A673 (cell line): Measurements from ENCODE around the gene UGT1A8. TPM values are rescaled to one million over a fixed set of nuclear protein-coding genes. Genes with fewer than 3 reads are reported as not detected.

Experiments used
- BruUV-seq: library from RNA; stranded (reverse); fragments of 400-500 nt; replicated peaks from 2 replicates; lab custom pipeline; 2021; lab: Mats Ljungman, UMichigan
- CTCF ChIA-PET: fragments of 300-600 bp; sonication (Branson Sonifier 250); formaldehyde crosslinking; loops from one replicate; lab custom pipeline; 2022; ENCODE audit warnings: antibody characterized with exemption; lab: Charles Lee
- POLR2A ChIA-PET: fragments of 300-600 bp; sonication (Branson Sonifier 250); formaldehyde crosslinking; loops from one replicate; lab custom pipeline; 2022; ENCODE audit warnings: antibody characterized with exemption; ENCODE audit not compliant: low non-redundant PET; lab: Charles Lee
- DNase-seq: peaks from one replicate; pipeline ENCODE4 v3.0.0-alpha.2; 2015; ENCODE audit warnings: low spot score
- H3K27ac ChIP-seq: fragments of 200-600 bp; sonication (generic); 2 replicates; pipeline ENCODE4 v1.5.1; 2016; ENCODE audit warnings: mixed run types, low read depth, mild to moderate bottlenecking, mixed read lengths, antibody characterized with exemption, low read length; ENCODE audit not compliant: poor library complexity, severe bottlenecking
- H3K27me3 ChIP-seq: fragments of 200-600 bp; sonication (generic); replicated peaks from 2 replicates; pipeline ENCODE4 v1.6.1; 2017; ENCODE audit warnings: mixed run types, low read depth, mild to moderate bottlenecking, mixed read lengths, antibody characterized with exemption, low read length; ENCODE audit not compliant: insufficient read depth, poor library complexity
- H3K36me3 ChIP-seq: fragments of 200-600 bp; sonication (generic); 2 replicates; pipeline ENCODE4 v1.6.1; 2016; ENCODE audit warnings: mixed run types, mild to moderate bottlenecking, mixed read lengths, antibody characterized with exemption, low read length; ENCODE audit not compliant: insufficient read depth, poor library complexity, severe bottlenecking
- H3K4me1 ChIP-seq: fragments of 200-600 bp; sonication (generic); 2 replicates; pipeline ENCODE4 v1.6.1; 2017; ENCODE audit warnings: mixed run types, mild to moderate bottlenecking, mixed read lengths, antibody characterized with exemption, low read length; ENCODE audit not compliant: insufficient read depth, poor library complexity, severe bottlenecking
- H3K4me3 ChIP-seq: fragments of 200-600 bp; sonication (generic); 2 replicates; pipeline ENCODE4 v1.5.1; 2016; ENCODE audit warnings: low read depth, mixed run types, mild to moderate bottlenecking, mixed read lengths, low read length; ENCODE audit not compliant: poor library complexity, severe bottlenecking
- H3K9me3 ChIP-seq: fragments of 200-600 bp; sonication (generic); 2 replicates; pipeline ENCODE4 v1.6.1; 2016; ENCODE audit warnings: mixed run types, low read depth, mild to moderate bottlenecking, mixed read lengths, antibody characterized with exemption, low read length; ENCODE audit not compliant: poor library complexity, severe bottlenecking
- CTCF ChIP-seq: fragments of 300-800, 200-600 bp; sonication (generic); conservative IDR thresholded peaks from 2 replicates; pipeline ENCODE4 v1.5.1; 2017; ENCODE audit warnings: low read depth, mild to moderate bottlenecking, antibody characterized with exemption, low read length, moderate library complexity, mixed read lengths
- EZH2 ChIP-seq: fragments of 200-600 bp; sonication (generic); IDR thresholded peaks from 2 replicates; pipeline ENCODE4 v1.6.1; 2017; ENCODE audit warnings: borderline replicate concordance, low read depth, mild to moderate bottlenecking, mixed read lengths, antibody characterized with exemption, low read length; ENCODE audit not compliant: poor library complexity, severe bottlenecking
- intact Hi-C: fragments of 100-400 bp; cut with micrococcal nuclease; formaldehyde crosslinking; loops from one replicate; pipeline ENCODE4 v1.10.0; 2022; ENCODE audit not compliant: unreplicated experiment
- total RNA-seq: library from RNA; stranded (reverse); gene quantifications from 2 replicates; pipeline ENCODE4 v1.2.3, GENCODE V29; 2021

The UGT1A8 gene
- total RNA-seq, 1 experiment from 2014 or later: not detected

GRCh38 chr2:233686928-233687327 lies 69.5 kb downstream of the UGT1A8 start:
- Histone ChIP-seq H3K4me3 (no peak overlapping the region), H3K36me3 (no peaks in the 10 kb centered on the region), H3K4me1 (no peaks in the 10 kb centered on the region), H3K9me3 (no peaks in the 10 kb centered on the region), H3K27ac (no peak overlapping the region), H3K27me3 (no peaks in the 10 kb centered on the region)
- DNase-seq: no peak
- no TSS peak for BruUV-seq
- intact Hi-C loops: no loop called here
- ChIA-PET POLR2A (no interaction called here), CTCF (no interaction called here)
- TF ChIP-seq EZH2: no peak
- TF ChIP-seq CTCF: no peak

GRCh38 chr2:233688341-233688740 lies 70.9 kb downstream of the UGT1A8 start:
- DNase-seq: no peak
- Histone ChIP-seq H3K27me3 (no peaks in the 10 kb centered on the region), H3K9me3 (no peaks in the 10 kb centered on the region), H3K27ac (no peak overlapping the region), H3K4me3 (no peak overlapping the region), H3K4me1 (no peaks in the 10 kb centered on the region), H3K36me3 (no peaks in the 10 kb centered on the region)
- intact Hi-C loops: no loop called here
- BruUV-seq: no TSS peak
- ChIA-PET POLR2A (no interaction called here), CTCF (interaction anchor here (0.6 kb wide), 1 partner anchor 486 kb away, joined by 3 read pairs; no protein-coding TSS in a partner anchor)
- TF ChIP-seq CTCF (no peak), EZH2 (no peak)

GRCh38 chr2:233689031-233689430 lies 71.6 kb downstream of the UGT1A8 start:
- BruUV-seq: no TSS peak
- CTCF ChIA-PET: no interaction called here
- POLR2A ChIA-PET: no interaction called here

More at GRCh38 chr2:233689031-233689430, 71.6 kb downstream of the UGT1A8 start:
- H3K4me3 ChIP-seq: no peak overlapping the region
- H3K36me3 ChIP-seq: no peaks in the 10 kb centered on the region
- intact Hi-C loops: no loop called here
- no peaks in the 10 kb centered on the region for H3K4me1 ChIP-seq
- no peak overlapping the region for H3K27ac ChIP-seq
- DNase-seq: no peak
- H3K27me3 ChIP-seq: no peaks in the 10 kb centered on the region
- H3K9me3 ChIP-seq: no peaks in the 10 kb centered on the region
- TF ChIP-seq CTCF: no peak
- no peak for TF ChIP-seq EZH2
